Hepatic stellate cell (primary cell): ENCODE results near the gene C10orf88.

Experiments used
- DNase-seq: peaks from one replicate; pipeline ENCODE4 v3.0.0; 2011; ENCODE audit warnings: low spot score

Gene C10orf88

DNA sequence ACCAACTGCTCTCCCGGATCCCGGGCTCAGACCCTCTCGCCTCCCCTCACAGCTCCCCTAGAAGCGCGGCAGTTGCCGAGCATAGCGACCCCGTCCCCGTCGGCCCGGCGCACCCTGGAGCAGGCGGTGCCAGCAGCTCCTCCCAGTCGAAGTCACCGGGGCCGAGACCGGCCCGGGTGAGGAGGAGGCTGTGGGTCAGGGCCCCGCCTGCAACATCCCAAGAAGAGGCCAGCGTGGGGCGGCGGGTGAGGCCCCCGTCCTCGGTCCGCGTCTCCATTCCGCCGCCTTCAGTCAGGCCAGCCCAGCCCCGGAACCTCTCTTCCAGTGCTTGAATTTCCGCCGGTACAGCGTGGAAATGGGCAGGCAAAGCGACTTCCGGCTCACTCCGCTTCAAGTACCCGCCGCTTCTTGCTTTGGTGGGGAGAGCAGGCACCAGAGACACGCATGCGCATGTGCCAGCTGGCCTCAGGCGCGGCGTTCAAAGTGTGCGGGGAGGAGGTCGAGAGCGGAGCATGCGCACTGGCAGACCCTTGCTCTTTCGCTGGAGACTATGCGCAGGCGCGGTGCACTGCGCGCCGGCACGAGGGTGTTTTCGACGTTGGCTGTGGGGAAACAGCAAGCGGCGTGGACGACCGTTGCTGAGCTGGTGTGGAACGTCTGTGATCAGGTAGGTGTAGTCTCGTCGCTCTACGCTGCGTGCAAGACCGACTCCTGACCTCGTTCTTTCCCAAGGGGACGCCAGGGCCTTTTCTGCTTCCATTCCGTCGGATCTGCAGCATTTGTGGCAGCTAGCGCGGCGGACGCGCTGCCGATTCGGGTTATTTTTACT, at the start of gene C10orf88:
Gene C10orf88 (minus strand): TSS at position 326 of the 829 bp plus-strand sequence. CDS start 49 bp downstream, at position 277.
- peak; percentile 98 for DNase-seq

GRCh38 chr10:123001370-123001769, 47.3 kb upstream of the C10orf88 start:
- DNase-seq = no peak

DNA sequence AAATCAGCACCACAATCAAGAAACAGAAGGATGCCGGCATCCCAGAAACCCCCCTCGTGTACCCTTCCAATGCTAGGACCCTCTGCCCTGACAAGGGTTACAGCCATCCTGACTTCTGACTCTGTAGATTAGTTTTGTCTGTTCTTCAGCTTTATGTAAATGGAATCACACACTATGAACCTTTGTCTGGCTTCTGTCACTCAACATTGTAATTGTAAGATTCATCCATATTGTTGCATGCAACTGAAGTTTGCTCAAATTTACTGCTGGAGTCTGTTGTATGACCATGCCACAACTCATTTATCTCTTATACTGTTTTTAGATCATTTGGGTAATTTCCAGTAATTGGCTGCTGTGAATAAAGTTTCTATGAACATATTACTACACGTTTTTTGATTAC, 46.1 kb upstream of the C10orf88 start:
- DNase-seq = no peak

- no peak for DNase-seq
These were observed 45.3 kb upstream of the C10orf88 start for GRCh38 chr10:122999347-122999746.

DNA sequence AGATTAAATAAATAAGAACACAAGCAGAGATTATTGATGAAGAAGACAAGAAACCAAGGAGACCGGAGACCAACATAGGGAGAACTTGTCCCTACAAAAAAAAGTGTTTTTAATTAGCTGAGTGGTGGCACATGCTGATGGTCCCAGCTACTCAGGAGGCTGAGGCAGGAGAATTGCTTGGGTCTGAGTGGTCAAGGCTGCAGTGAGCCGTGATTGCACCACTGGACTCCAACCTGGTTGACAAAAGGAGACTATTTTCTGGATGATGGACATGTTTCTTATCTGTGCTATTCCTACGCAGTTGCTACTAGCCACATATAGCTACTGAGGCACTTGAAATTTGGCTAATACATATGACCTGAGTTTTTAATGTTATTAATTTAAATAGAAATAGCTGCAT, 44.9 kb upstream of the C10orf88 start:
- no peak for DNase-seq

- DNase-seq = no peak
These were observed 44.4 kb upstream of the C10orf88 start for GRCh38 chr10:122998360-122998917.

DNA sequence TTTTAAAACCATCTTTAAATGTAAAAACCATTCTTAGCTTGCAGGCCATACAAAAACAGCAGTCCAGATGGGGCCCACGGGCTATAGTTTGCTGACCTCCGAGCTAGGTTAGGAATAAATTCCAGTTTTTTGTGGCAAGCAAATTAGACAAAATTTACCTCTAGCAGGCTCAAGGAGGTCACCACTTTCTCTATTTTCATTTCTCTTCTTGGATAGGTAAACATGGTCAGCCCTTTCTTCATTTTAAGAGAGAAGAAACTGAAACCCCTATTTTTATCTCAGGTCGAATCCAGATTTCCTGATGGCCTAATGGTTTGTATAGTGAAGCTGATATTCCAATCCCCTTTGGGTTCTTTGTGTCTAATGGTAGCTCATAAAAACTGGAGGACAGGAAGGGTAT, 43.8 kb upstream of the C10orf88 start:
- no peak for DNase-seq

- DNase-seq = no peak
These were observed 41.9 kb upstream of the C10orf88 start for GRCh38 chr10:122995936-122996335.

GRCh38 chr10:122993797-122994336, 39.8 kb upstream of the C10orf88 start:
- DNase-seq = no peak

GRCh38 chr10:122992031-122992585, 38.1 kb upstream of the C10orf88 start:
- no peak for DNase-seq

DNA sequence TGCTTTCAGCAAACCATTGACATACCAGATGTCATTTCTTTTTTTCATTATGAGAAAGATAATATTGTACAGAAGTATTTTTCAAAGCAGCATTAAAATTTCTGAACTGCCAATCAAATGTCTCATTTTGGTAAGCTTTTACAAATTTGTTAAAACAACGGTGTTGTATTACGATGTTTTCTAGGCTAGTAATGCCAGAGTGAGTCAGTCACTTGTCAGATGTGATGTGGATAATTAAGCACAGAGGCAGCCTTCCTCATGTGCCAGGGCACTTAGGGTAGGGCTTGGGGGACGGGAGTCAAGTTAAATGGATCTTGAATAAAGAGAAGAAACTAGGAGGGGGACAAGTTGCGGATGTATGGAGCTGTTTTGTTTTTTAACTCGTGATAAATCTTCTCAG, 36.3 kb upstream of the C10orf88 start:
- no peak for DNase-seq

- DNase-seq = no peak
These were observed 34.5 kb upstream of the C10orf88 start for GRCh38 chr10:122988501-122988900.

- DNase-seq = no peak
These were observed 32.3 kb upstream of the C10orf88 start for GRCh38 chr10:122986335-122986734.

GRCh38 chr10:122984708-122985107, 30.7 kb upstream of the C10orf88 start:
- DNase-seq = no peak

GRCh38 chr10:122983898-122984297, 29.9 kb upstream of the C10orf88 start:
- no peak for DNase-seq

DNA sequence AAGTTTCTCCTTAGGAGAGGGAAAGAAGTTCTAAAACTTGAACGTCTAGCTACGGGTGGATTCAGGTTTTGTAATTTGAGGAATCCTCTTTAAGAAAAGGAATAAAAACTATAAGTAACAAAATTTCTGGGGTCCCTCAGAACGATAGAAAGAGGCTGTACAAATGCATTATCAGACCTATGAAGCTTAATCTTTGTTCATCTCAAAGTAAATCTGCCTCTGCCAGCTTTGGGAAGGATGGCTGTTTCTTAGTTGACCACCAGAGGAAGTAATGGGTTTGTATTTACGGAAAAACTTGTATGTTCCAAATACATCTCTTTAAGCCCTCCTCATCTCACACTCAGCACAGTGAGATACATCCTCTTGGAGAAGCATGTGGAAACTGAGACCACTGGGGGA, 27.0 kb upstream of the C10orf88 start:
- peak; percentile 52 for DNase-seq

GRCh38 chr10:122980209-122981065, 26.4 kb upstream of the C10orf88 start, which contains the start of gene PSTK:
Gene PSTK (plus strand): TSS chr10:122980401. CDS start chr10:122980480, 79 bp downstream.
- peak; percentile 93 for DNase-seq

- DNase-seq = no peak
These were observed 20.6 kb upstream of the C10orf88 start for GRCh38 chr10:122974543-122975064.

DNA sequence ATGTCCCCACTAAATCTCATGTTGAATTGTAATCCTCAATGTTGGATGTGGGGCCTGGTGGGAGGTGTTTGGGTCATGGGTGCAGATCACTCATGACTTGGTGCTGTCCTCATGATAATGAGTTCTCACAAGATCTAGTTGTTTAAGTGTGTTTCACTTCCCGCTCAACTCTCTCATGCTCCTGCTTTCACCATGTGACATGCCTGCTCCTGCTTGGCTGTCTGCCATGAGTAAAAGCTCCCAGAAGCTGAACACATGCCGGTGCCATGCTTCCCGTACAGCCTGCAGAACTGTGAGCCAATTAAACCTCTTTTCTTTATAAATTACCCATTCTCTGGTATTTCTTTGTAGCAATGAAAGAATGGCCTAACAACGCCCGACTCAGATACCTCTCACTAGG, 20.0 kb upstream of the C10orf88 start:
- no peak for DNase-seq

DNA sequence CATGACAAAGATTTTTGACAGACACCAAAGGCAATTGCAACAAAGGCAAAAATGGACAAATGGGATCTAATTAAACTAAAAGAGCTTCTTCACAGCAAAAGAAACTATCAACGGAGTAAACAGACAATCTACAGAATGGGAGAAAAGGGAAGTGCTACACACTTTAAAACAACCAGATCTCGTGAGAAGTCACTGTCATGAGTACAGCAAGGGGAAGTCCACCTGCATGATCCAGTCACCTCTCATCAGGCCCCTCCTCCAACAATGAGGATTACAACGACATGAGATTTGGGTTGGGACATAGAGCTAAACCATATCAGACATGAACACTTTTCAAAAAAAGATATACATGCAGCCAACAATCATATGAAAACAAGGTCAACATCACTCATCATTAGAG, 14.7 kb upstream of the C10orf88 start:
- no peak for DNase-seq

- DNase-seq = no peak
These were observed 12.9 kb upstream of the C10orf88 start for GRCh38 chr10:122966879-122967278.

GRCh38 chr10:122962405-122962804, 8.4 kb upstream of the C10orf88 start:
- no peak for DNase-seq
